BE2C (cell line): Measurements from ENCODE around the gene CDK11A.
"Not testable (repeated sequence)": the region's sequence is repeated elsewhere in the genome, so short reads cannot be mapped to it uniquely, and the experiment has no call there.

ENCODE experiments used
- DNase-seq: peaks from one replicate; pipeline ENCODE4 v3.0.0-alpha.2; 2020
- H3K27me3 ChIP-seq: fragments of 250-450 bp; sonication (Bioruptor Pico); 2 replicates; pipeline ENCODE4 v1.5.1; 2020; ENCODE audit warnings: mild to moderate bottlenecking
- H3K36me3 ChIP-seq: fragments of 250-450 bp; sonication (Bioruptor Pico); 2 replicates; pipeline ENCODE4 v1.5.1; 2020; ENCODE audit warnings: mild to moderate bottlenecking
- H3K4me1 ChIP-seq: fragments of 250-450 bp; sonication (Bioruptor Pico); 2 replicates; pipeline ENCODE4 v1.5.1; 2020
- H3K4me3 ChIP-seq: 2 replicates; pipeline ENCODE4 v1.5.1; 2011; ENCODE audit warnings: low read depth, low read length
- H3K9me3 ChIP-seq: fragments of 250-450 bp; sonication (Bioruptor Pico); 2 replicates; pipeline ENCODE4 v1.5.1; 2020
- TF ChIP-seq, protein P1 (sequence below): IDR thresholded peaks from 2 replicates; pipeline ENCODE4 v1.5.1; 2012; ENCODE audit warnings: mild to moderate bottlenecking, low read depth, low read length

CDK11A gene

DNA sequence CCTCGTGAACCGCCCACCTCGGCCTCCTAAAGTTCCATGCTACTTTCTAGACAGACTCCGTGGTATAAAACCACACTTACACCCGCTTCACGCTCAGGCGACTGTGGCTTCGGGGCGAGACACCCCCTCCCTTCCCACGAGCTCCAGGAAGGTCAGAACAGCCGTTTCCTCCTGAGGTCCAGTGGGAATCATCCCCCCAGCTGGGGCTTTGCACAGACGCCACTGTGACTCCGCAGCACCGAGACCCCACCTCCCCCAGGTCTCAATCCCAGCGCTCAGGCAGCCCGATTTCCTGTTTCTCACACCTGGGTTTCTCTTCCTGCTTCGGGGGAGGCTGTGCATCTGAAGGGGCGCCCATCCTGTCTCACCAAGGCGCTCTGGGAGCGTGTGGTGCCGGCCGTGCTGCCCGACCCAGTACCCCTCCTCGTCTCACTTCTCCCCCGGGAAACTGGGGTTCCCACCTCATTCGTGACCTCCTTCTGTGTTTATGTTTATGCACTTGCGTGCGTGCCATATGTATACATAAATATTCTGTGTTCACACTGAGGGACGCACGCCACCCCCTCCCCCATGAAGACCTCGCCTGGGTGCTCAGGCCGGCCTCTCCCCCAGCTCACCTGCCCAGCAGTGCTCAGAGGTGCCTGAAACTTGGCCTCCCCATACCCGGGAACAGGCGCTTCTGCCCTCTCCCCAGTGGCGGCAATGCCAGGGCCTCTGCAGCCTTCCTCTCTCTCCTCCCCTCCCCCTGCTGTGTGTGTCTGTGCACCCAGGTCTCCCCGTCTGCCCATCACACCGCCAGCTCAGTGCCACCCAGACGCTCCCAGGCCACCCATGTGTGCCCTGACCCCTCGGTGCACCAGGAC, 46.2 kb downstream of the CDK11A start:
- Histone ChIP-seq H3K27me3 (no peaks in the 10 kb centered on the region), H3K4me3 (no peak overlapping the region), H3K36me3 (no peaks in the 10 kb centered on the region; the same call in 1 of the 2 replicates), H3K4me1 (no peaks in the 10 kb centered on the region), H3K9me3 (no peaks in the 10 kb centered on the region)
- peak; percentile 9 for DNase-seq
- TF ChIP-seq, protein P1, sequence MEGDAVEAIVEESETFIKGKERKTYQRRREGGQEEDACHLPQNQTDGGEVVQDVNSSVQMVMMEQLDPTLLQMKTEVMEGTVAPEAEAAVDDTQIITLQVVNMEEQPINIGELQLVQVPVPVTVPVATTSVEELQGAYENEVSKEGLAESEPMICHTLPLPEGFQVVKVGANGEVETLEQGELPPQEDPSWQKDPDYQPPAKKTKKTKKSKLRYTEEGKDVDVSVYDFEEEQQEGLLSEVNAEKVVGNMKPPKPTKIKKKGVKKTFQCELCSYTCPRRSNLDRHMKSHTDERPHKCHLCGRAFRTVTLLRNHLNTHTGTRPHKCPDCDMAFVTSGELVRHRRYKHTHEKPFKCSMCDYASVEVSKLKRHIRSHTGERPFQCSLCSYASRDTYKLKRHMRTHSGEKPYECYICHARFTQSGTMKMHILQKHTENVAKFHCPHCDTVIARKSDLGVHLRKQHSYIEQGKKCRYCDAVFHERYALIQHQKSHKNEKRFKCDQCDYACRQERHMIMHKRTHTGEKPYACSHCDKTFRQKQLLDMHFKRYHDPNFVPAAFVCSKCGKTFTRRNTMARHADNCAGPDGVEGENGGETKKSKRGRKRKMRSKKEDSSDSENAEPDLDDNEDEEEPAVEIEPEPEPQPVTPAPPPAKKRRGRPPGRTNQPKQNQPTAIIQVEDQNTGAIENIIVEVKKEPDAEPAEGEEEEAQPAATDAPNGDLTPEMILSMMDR: no peak

DNA sequence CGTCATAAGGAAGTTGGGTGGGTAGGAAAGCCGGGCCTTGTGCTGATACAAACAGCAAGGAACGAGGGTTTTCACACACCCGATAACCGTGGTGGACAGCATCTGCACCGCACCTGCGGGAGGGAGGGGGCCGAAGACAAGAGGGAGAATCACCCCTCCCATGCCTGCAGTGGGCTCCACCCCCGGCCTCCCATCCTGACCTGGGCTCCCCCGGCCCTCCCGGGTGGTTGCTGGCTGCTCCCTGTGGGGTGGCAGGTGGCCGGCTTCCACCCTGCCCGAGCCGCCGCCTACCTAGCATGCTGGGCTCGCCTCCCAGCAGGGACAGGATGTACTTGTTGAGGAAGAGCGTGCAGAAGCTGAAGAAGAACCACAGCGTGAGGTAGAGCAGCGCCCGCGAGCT, 48.1 kb downstream of the CDK11A start:
- H3K4me1 ChIP-seq, DNase-seq, H3K4me3 ChIP-seq, H3K27me3 ChIP-seq, H3K9me3 ChIP-seq: not testable (repeated sequence)
- peaks cover 18% of the 10 kb centered on the region for H3K36me3 ChIP-seq

DNA sequence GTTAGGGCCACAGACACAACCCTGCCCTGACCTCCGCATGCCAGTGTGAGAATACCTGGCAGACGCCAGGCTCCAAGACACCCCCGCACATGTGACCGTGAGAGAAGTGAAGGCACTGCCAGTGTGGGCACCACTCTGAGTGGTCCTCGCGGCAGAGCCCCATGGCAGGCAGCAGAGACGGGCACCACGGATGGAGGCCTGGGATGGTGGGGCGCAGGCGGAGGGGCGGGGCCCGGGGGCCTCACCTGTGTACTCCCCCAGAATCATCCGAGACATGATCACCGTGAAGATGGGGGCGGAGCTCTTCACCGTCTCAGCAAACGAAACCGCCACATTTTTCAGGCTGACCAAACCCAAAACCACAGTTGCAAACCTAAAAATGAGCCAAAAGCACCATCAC, 48.9 kb downstream of the CDK11A start:
- DNase-seq, H3K9me3 ChIP-seq, H3K4me3 ChIP-seq, H3K4me1 ChIP-seq, H3K27me3 ChIP-seq: not testable (repeated sequence)
- H3K36me3 ChIP-seq: peaks cover 24% of the 10 kb centered on the region

DNA sequence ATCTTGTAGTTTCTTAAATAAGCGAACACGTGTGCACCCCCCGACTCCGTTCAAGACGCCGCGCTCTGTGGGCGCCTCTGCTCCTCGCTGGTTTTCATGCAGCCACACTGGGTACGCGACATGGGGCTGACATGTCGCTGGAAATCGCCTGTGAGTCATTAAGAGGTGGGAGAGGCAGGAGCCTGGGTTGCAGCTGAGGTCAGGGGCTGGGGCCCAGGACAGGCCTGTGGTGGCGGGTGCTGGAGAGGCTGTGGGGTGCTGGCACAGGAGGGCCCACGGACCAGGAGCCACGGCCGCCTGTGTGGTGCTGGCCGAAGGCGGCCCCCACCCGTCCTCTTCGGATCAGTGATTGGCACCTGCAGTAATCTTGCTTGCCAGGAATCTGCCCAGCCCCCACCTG, 49.4 kb downstream of the CDK11A start:
- H3K4me1 ChIP-seq, H3K27me3 ChIP-seq, DNase-seq, H3K4me3 ChIP-seq, H3K9me3 ChIP-seq: not testable (repeated sequence)
- H3K36me3 ChIP-seq: peaks cover 25% of the 10 kb centered on the region

DNA sequence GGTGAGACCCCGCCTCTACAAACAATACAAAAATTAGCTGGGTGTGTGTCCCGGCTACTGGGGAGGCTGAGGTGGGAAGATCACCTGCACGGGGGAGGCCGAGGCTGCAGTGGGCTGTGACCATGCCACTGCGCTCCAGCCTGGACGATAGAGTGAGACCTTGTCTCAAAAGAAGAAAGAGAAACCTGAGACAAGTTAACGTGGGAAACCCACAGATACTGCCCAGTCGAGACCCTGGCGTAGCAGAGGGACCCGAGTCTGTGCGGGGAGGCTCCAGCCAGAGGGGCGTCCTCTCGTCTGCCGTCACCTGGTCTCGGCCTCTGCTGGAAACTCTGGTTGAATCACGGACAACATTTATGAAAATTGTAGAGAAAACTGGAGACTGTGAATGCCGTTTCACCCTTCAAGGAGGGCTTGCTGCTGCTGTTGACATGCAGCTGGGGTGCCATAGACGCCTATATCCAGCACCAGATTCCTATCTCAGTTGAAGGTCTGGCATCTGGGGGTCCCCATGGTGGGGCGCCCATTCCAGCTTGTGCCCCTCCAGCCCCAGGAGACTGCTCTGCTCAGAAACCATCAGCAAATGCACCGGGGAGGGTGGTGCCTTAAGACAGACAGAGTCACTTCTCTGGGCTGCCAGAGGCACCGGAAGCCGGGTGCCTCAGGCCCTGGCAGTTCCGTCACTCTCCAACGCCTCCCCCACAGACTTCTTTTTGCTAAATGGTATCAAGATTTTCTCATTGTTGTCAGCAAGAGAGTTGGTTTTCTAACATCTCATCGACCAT, 51.8 kb downstream of the CDK11A start:
- TF ChIP-seq, protein P1: no peak
- H3K4me1 ChIP-seq: no peaks in the 10 kb centered on the region
- DNase-seq: no peak
- H3K4me3 ChIP-seq: no peak overlapping the region
- H3K27me3 ChIP-seq: no peaks in the 10 kb centered on the region
- H3K9me3 ChIP-seq: no peaks in the 10 kb centered on the region
- H3K36me3 ChIP-seq: peaks cover 31% of the 10 kb centered on the region

DNA sequence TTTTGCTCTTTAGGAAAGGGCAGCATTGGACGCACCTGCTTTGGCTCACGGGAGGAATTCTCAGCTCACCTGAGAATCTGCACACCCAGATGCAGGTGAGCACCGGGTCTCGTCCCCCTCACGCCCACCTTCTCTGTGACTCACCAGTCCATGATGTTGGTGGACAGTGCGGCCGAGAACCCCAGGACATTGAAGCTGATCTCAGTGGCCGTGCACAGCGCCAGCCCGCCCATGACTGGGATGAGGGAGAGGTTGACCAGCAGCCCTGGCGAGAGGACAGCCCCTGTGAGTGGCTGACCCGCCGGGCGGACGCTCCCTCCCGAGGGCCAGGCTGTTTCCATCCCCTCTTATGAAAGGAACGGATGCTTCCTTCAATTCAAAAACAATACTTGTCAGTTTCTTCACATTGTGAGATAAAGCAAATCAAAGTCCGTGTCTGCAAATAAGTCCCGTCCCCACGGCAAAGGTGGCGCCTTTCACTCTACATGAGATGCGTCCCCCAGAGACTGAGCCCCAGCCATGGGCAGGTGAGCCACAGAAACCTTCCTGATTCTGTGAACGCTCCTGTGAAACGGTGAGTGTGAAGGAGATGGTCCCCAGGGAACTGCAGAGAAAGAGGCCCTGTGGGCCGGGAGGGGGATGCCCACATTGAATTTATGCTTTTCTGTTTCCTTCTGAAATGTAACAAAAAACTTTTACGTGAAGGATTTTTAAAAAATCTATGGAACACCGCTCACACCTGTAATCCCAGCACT, 52.6 kb downstream of the CDK11A start:
- no peak overlapping the region for H3K4me3 ChIP-seq
- H3K9me3 ChIP-seq: no peaks in the 10 kb centered on the region
- TF ChIP-seq, protein P1: no peak
- no peaks in the 10 kb centered on the region for H3K4me1 ChIP-seq
- no peak for DNase-seq
- H3K36me3 ChIP-seq: peaks cover 33% of the 10 kb centered on the region
- H3K27me3 ChIP-seq: no peaks in the 10 kb centered on the region

DNA sequence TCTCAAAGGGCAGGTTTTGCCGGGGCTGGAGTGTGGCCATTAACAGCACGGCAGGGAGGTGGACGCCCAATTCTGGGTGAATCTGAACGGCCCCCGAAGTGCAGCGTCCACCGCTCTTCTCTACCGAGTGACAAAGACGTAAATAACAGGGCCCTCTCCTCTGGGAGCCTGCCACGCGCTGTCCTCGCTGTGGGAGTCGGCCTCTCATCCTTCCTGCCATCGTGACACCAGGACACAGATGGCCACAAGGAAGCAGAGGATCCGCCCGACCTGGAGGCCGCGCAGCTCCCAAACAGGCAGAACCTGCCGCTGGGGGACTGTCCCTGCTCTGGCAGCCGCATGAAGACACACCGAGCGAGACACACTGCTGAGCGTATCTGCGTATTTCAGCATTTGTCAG, 53.3 kb downstream of the CDK11A start:
- Histone ChIP-seq H3K27me3 (no peaks in the 10 kb centered on the region), H3K4me3 (no peak overlapping the region), H3K4me1 (no peaks in the 10 kb centered on the region), H3K36me3 (peaks cover 39% of the 10 kb centered on the region), H3K9me3 (no peaks in the 10 kb centered on the region)
- TF ChIP-seq, protein P1: no peak
- peak; percentile 2 for DNase-seq
